DMS114 treated with DMSO at 0.1 percent for 48 hours (cell line): ENCODE data around the gene ELK3.

Source experiments
- DNase-seq: peaks from one replicate; lab custom pipeline; 2025; ENCODE audit not compliant: unreplicated experiment; lab: John Stamatoyannopoulos, UW

The ELK3 gene

GRCh38 chr12:96234591-96235483 lies 40.7 kb downstream of the ELK3 start:
- no peak for DNase-seq

GRCh38 chr12:96235484-96235826 lies 41.3 kb downstream of the ELK3 start:
- DNase-seq, result no peak

- DNase-seq, result no peak
These were observed 42.1 kb downstream of the ELK3 start for GRCh38 chr12:96236221-96236822.

- DNase-seq, result no peak
These were observed 42.9 kb downstream of the ELK3 start for GRCh38 chr12:96237035-96237434.

GRCh38 chr12:96237465-96238077 lies 43.4 kb downstream of the ELK3 start:
- DNase-seq, result no peak

DNA sequence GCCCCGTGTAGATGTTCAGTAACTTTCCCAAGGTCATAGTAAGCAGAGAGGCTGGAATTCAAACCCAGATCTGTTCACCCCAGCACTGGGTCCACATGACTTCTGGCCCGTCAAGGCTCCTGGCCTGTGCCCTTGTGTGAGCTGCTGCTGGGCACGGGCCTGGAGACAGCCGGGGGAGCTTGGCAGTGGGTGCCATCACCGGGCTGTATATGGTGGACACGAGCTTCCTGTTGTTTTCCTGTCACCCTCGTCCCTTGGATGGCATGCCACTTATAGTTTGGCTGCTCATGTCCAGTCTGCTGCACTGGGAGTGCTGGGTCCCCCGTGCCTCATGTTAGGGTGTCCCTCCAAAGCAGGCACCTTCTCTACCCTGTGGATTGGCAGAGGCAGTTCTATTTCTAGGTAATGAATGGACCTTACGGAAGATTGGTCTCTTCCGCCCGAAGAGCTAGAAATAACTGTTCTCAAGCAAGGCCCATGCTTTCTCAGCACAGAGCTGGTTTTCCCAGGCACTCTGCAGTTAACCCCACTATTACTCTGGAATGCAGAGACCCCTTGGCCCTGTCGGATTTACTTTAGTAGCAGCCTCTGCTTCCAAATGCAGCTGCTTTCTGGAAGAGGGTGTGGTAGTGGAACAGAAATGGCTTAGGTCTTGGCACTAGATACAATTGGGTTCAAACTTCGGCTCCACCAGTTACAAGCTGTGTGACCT lies 44.3 kb downstream of the ELK3 start:
- DNase-seq, result no peak

- no peak for DNase-seq
These were observed 45.8 kb downstream of the ELK3 start for GRCh38 chr12:96239711-96240635.

- no peak for DNase-seq
These were observed 46.5 kb downstream of the ELK3 start for GRCh38 chr12:96240656-96241055.

DNA sequence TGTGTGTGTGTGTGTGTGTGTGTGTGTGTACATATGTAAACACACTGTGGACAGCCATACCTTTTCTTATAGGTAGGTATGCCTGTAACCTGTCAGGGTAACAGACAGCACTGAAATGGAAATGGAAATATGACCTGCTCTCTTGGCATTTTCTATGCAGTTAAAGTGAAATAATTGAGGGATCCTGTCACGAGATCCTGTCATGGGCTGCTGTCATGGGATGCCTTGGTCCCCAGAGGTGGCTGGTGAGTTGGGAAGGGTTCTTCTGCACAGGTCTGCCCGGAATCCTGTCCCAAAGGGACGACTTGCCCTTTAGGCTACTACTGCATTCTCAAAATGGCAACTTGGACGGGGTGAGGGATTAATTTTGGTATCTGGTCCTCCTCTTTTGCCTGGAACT lies 47.3 kb downstream of the ELK3 start:
- DNase-seq, result no peak

- no peak for DNase-seq
These were observed 47.7 kb downstream of the ELK3 start for GRCh38 chr12:96241846-96242256.

DNA sequence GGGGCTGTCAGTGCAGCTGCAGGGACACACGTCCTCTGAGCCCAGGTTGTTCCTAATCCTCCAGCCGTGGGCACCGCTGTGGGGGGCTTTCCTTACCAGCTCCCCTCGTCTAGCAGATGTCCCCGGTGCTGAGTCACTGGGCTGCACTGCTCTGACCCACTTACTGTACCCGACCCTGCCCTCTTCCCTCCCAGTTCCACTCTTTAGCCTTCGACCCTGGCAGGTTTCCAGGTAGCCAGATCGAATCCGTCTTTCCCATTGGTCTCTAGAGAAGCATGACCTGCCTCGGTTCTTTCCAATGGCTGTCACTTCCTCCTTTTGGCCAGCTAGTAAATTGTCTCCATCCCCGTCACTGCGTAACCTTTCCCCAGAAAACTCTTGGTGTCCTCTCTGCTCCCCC lies 48.4 kb downstream of the ELK3 start:
- DNase-seq, result no peak

GRCh38 chr12:96244826-96245225 lies 50.7 kb downstream of the ELK3 start:
- DNase-seq, result no peak

DNA sequence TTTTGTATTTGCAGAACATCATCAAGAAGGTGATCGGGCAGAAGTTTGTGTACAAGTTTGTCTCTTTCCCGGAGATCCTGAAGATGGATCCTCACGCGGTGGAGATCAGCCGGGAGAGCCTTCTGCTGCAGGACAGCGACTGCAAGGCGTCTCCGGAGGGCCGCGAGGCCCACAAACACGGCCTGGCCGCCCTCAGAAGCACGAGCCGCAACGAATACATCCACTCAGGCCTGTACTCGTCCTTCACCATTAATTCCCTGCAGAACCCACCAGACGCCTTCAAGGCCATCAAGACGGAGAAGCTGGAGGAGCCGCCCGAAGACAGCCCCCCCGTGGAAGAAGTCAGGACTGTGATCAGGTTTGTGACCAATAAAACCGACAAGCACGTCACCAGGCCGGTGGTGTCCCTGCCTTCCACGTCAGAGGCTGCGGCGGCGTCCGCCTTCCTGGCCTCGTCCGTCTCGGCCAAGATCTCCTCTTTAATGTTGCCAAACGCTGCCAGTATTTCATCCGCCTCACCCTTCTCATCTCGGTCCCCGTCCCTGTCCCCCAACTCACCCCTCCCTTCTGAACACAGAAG lies 52.8 kb downstream of the ELK3 start:
- no peak for DNase-seq

GRCh38 chr12:96247563-96247962 lies 53.4 kb downstream of the ELK3 start:
- DNase-seq, result no peak

DNA sequence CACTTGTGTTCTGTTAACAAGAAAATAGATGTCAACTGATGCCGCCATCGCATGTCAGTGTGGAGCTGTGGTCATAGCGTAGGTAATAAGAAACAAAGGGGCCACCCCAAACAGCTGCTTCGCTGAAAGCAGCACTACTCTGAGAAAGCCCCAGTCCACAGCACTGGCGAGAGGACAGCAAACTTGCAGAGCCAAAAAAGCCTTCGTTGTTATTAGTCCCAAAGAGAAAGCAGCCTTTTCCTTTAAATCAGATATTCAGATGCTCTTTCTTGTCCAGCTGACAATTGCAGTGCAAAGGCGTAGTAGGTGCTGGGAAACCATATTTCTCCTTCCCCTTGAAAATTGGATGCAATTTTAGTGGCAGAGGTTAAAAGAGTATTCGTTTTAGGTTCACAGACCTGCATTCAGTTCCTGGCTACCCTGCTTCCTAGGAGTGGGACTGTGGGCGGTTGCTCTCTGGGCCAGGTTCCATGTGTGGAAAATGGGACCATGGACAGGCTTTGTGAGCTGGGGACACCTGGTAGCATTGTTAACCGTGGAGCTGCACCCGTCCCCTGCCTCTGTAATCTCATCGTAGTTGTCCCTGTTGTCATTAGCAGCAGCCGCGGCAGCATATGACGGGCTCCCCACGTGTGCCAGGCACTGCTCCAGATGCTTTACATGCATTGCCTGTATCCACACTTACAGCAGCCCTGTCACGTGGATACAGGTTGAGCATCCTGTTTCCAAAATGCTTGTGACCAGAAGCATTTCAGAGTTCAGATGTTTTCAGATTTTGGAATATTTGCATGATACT lies 54.2 kb downstream of the ELK3 start:
- DNase-seq, result no peak

- no peak for DNase-seq
These were observed 55.3 kb downstream of the ELK3 start for GRCh38 chr12:96249196-96250118.

- no peak for DNase-seq
These were observed 56.0 kb downstream of the ELK3 start for GRCh38 chr12:96250119-96250685.

GRCh38 chr12:96255077-96255476 lies 60.9 kb downstream of the ELK3 start:
- no peak for DNase-seq
